ENCODE measurements around the gene ZFAND3. TPM values are rescaled to one million over a fixed set of nuclear protein-coding genes. Genes with fewer than 3 reads are reported as not detected.
A peak's percentile ranks its signal among the peaks of the same experiment; 100 is the strongest.

Gene ZFAND3
- polyA plus RNA-seq, 1 of the 3 experiments (the other 2 are of a cell fraction): 16.7 TPM

- no peak overlapping the region for H3K4me2 ChIP-seq
- H3K79me2 ChIP-seq (ENCODE audit: insufficient read depth): peaks cover 65% of the 10 kb centered on the region
- peaks cover 15 to 22% of the 10 kb centered on the region in 2 experiments for H3K36me3 ChIP-seq (replicated peaks in 1 of 2; ENCODE audit: control insufficient read depth in 1 of 2, insufficient read depth in 2 of 2, low read length in 1 of 2)
- ChIA-PET CTCF (interaction anchor here (1.2 kb wide), 2 partner anchors 11 kb away, joined by 4 read pairs; no protein-coding TSS in a partner anchor), POLR2A (no interaction called here)
- H2AFZ ChIP-seq (ENCODE audit: low read depth): no peak overlapping the region
- no peak overlapping the region for H3K9ac ChIP-seq
- peaks cover 6 to 15% of the 10 kb centered on the region in 2 experiments; a peak in 3 of 4 replicates for H3K4me1 ChIP-seq (ENCODE audit: control insufficient read depth in 1 of 2, insufficient read depth in 2 of 2, low read depth in 1 of 2, low read length in 1 of 2)
- H3K27ac ChIP-seq (ENCODE audit: low read depth in 2 of 2, low read length in 1 of 2): peak overlapping the region in 1 of 2 experiments; percentile 18; a peak in 1 of 4 replicates
- H3F3A ChIP-seq (replicated peaks; ENCODE audit: insufficient read depth): no peaks in the 10 kb centered on the region
- H3K4me3 ChIP-seq (ENCODE audit: low read depth in 2 of 2, low read length in 1 of 2): no peak overlapping the region
- H3K27me3 ChIP-seq (ENCODE audit: insufficient read depth): no peaks in the 10 kb centered on the region
- no peaks in the 10 kb centered on the region for H3K9me2 ChIP-seq
- TF ChIP-seq EP300 (IDR thresholded peaks at IDR 0.05; ENCODE audit: borderline replicate concordance in 1 of 2, low read depth in 1 of 2, low read length in 1 of 2): no peak
- TF ChIP-seq SIN3A (IDR thresholded peaks at IDR 0.05; ENCODE audit: borderline replicate concordance, low read depth, low read length): no peak
- TF ChIP-seq RFX5 (IDR thresholded peaks at IDR 0.05; ENCODE audit: low read length): no peak
- no peak for TF ChIP-seq NRF1 (IDR thresholded peaks at IDR 0.05; ENCODE audit: low read depth, low read length)
- no peak for TF ChIP-seq ELF1 (IDR thresholded peaks at IDR 0.05)
- TF ChIP-seq TCF12 (IDR thresholded peaks at IDR 0.05): peak; percentile 30; the same call in 1 of the 2 replicates
- no peak for TF ChIP-seq SMC3 (IDR thresholded peaks at IDR 0.05; ENCODE audit: low read depth, low read length)
- no peak for TF ChIP-seq ZBTB33 (IDR thresholded peaks at IDR 0.05; ENCODE audit: borderline replicate concordance, low read depth)
- TF ChIP-seq FOSL2 (IDR thresholded peaks at IDR 0.05; ENCODE audit: borderline replicate concordance, low read depth): peak; percentile 63; the same call in 1 of the 2 replicates
- TF ChIP-seq GATA2 (CRISPR knock-in tag; IDR thresholded peaks at IDR 0.05): no peak
- TF ChIP-seq, protein P1, sequence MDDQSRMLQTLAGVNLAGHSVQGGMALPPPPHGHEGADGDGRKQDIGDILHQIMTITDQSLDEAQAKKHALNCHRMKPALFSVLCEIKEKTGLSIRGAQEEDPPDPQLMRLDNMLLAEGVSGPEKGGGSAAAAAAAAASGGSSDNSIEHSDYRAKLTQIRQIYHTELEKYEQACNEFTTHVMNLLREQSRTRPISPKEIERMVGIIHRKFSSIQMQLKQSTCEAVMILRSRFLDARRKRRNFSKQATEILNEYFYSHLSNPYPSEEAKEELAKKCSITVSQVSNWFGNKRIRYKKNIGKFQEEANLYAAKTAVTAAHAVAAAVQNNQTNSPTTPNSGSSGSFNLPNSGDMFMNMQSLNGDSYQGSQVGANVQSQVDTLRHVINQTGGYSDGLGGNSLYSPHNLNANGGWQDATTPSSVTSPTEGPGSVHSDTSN (IDR thresholded peaks at IDR 0.05): 0 out of 2 replicates have a peak, but pooled peaks have one; percentile 7
- TF ChIP-seq TEAD4 (IDR thresholded peaks at IDR 0.05; ENCODE audit: borderline replicate concordance, insufficient read depth): no peak
- TF ChIP-seq JUND (IDR thresholded peaks at IDR 0.05): peak; percentile 42; the same call in 1 of the 2 replicates
- no peak for TF ChIP-seq FOXJ3 (CRISPR knock-in tag; IDR thresholded peaks at IDR 0.05)
- no peak for TF ChIP-seq POLR2AphosphoS5 (IDR thresholded peaks at IDR 0.05; ENCODE audit: low read depth, low read length)
- TF ChIP-seq MXI1 (IDR thresholded peaks at IDR 0.05; ENCODE audit: low read depth, low read length): no peak
- TF ChIP-seq FOXM1 (IDR thresholded peaks at IDR 0.05; ENCODE audit: low read depth): no peak
- H4K20me1 ChIP-seq (ENCODE audit: insufficient read depth): peaks cover 64% of the 10 kb centered on the region
- no peak for DNase-seq
- no peaks in the 10 kb centered on the region for H3K9me3 ChIP-seq
Measured at GRCh38 chr6:38057994-38058393, 238.5 kb downstream of the ZFAND3 start.

DNA sequence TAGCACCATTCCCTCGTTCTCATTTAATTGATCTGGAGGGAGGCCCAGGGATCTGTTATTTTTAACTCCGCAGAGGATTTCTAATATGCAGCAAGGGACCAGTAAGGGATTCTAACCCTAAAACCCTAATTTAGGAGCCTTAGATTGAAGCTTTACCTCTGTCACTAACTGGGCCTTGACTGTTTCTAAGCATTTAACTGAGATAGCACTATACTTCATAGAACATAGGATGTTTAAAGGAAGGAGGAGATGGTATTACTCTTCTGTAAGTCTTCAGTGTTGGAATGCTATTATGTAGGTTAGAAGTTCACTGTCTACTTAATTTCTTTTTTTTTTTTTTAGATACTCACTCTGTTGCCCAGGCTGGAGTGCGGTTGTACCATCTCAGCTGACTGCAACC lies 242.5 kb downstream of the ZFAND3 start:
- peaks cover 32% of the 10 kb centered on the region for H3K79me2 ChIP-seq (ENCODE audit: insufficient read depth)
- H3K9me3 ChIP-seq: no peaks in the 10 kb centered on the region
- DNase-seq: no peak
- no peak overlapping the region for H3K4me2 ChIP-seq
- no peaks in the 10 kb centered on the region for H3K9me2 ChIP-seq
- no peak overlapping the region for H3K27ac ChIP-seq (ENCODE audit: low read depth in 2 of 2, low read length in 1 of 2)
- WGBS (ENCODE audit: low lambda C conversion rate): 100% methylated on average over 3 of the region's 3 CpGs
- no peaks in the 10 kb centered on the region for H3K27me3 ChIP-seq (ENCODE audit: insufficient read depth)
- ChIA-PET CTCF (interaction anchor here (1.3 kb wide), 1 partner anchor 432 kb away, joined by 5 read pairs; no protein-coding TSS in a partner anchor), POLR2A (no interaction called here)
- peaks cover 0 to 9% of the 10 kb centered on the region in 2 experiments; a peak in 2 of 4 replicates for H3K4me1 ChIP-seq (ENCODE audit: control insufficient read depth in 1 of 2, insufficient read depth in 2 of 2, low read depth in 1 of 2, low read length in 1 of 2)
- no peak overlapping the region for H3K4me3 ChIP-seq (ENCODE audit: low read depth in 2 of 2, low read length in 1 of 2)
- no peaks in the 10 kb centered on the region for H3F3A ChIP-seq (replicated peaks; ENCODE audit: insufficient read depth)
- no peak overlapping the region for H2AFZ ChIP-seq (ENCODE audit: low read depth)
- no peak overlapping the region for H3K9ac ChIP-seq
- peaks cover 28% of the 10 kb centered on the region for H4K20me1 ChIP-seq (ENCODE audit: insufficient read depth)
- H3K36me3 ChIP-seq (replicated peaks in 1 of 2; ENCODE audit: control insufficient read depth in 1 of 2, insufficient read depth in 2 of 2, low read length in 1 of 2): peaks cover 35% of the 10 kb centered on the region in 2 experiments
- TF ChIP-seq, protein P2, sequence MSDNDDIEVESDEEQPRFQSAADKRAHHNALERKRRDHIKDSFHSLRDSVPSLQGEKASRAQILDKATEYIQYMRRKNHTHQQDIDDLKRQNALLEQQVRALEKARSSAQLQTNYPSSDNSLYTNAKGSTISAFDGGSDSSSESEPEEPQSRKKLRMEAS (IDR thresholded peaks at IDR 0.05; ENCODE audit: low read depth): no peak
- no peak for TF ChIP-seq ZBTB33 (IDR thresholded peaks at IDR 0.05; ENCODE audit: borderline replicate concordance, low read depth)
- TF ChIP-seq TAF1 (IDR thresholded peaks at IDR 0.05; ENCODE audit: borderline replicate concordance, low read depth, low read length): no peak
- TF ChIP-seq USF1 (IDR thresholded peaks at IDR 0.05; ENCODE audit: borderline replicate concordance, low read depth): no peak

All from SK-N-SH (cell line).